ENCODE measurements around the gene ERMARD.

Gene ERMARD

GRCh38 chr6:169827290-169827717, 75.9 kb downstream of the ERMARD start:
- DNase-seq, result no peak

GRCh38 chr6:169828176-169828575, 76.8 kb downstream of the ERMARD start:
- no peak for DNase-seq

- DNase-seq, result no peak
Observed at GRCh38 chr6:169829786-169830185, 78.4 kb downstream of the ERMARD start.

- no peak for DNase-seq
Observed at GRCh38 chr6:169830876-169831275, 79.5 kb downstream of the ERMARD start.

Measured in fibroblast of upper back skin (primary cell).